HCT116 (cell line): Measurements from ENCODE around the gene PGM2L1. TPM values are rescaled to one million over a fixed set of nuclear protein-coding genes. Genes with fewer than 3 reads are reported as not detected.

ENCODE experiments used
- ATAC-seq: fragments of 200-7000 bp; cut with Tn5 transposase; 2 replicates; pipeline ENCODE4 v1.9.1; 2020; ENCODE audit warnings: mild to moderate bottlenecking, moderate library complexity
- BruUV-seq: library from RNA; stranded (reverse); fragments of 400-500 nt; replicated peaks from 2 replicates; lab custom pipeline; 2021; lab: Mats Ljungman, UMichigan
- CTCF ChIA-PET: fragments of 300-600 bp; sonication (Branson Sonifier 250); formaldehyde crosslinking; loops from one replicate; lab custom pipeline; 2021; ENCODE audit warnings: antibody characterized with exemption; lab: Charles Lee
- POLR2A ChIA-PET: fragments of 300-600, 350-600 bp; sonication (Branson Sonifier 250); formaldehyde crosslinking; loops from one replicate; lab custom pipeline; 2021; ENCODE audit warnings: antibody characterized with exemption; lab: Charles Lee
- RAD21 ChIA-PET, 2 experiments: fragments of 300-600 bp; sonication (Branson Sonifier 250); formaldehyde crosslinking; loops; one replicate each; lab custom pipeline; 2023; ENCODE audit warnings: low total read pairs in 2 of 2; ENCODE audit not compliant: uncharacterized antibody in 2 of 2, unreplicated experiment in 2 of 2, low non-redundant PET in 1 of 2; lab: Charles Lee
- DNase-seq: peaks from one replicate; pipeline ENCODE4 v3.0.0-alpha.2; 2010; ENCODE audit warnings: low read depth, low spot score
- H2AFZ ChIP-seq: fragments of 200-600 bp; shearing (Covaris generic), sonication (generic); 2 replicates; pipeline ENCODE4 v1.6.1; 2017; ENCODE audit warnings: low read depth, mixed run types, mixed read lengths, antibody characterized with exemption, low read length; ENCODE audit not compliant: poor library complexity, severe bottlenecking
- H3K27ac ChIP-seq: 2 replicates; pipeline ENCODE4 v1.5.1; 2012; ENCODE audit warnings: low read depth, low read length
- H3K27me3 ChIP-seq: fragments of 200-600 bp; sonication (generic); 2 replicates; pipeline ENCODE4 v1.6.1; 2016; ENCODE audit warnings: mixed run types, low read length, mixed read lengths; ENCODE audit not compliant: insufficient read depth
- H3K36me3 ChIP-seq, 2 experiments: fragments of 200-500 bp in 1 of 2; fragments of 200-600 bp in 1 of 2; sonication (Bioruptor generic) in 1 of 2; sonication (generic) in 1 of 2; 2 replicates each; pipeline versions ENCODE4 v1.5.1 to v1.6.1; 2014 to 2016; ENCODE audit warnings: low read length in 2 of 2, inconsistent platforms in 1 of 2, mixed read lengths in 1 of 2, mixed run types in 1 of 2; ENCODE audit not compliant: insufficient read depth in 2 of 2, control insufficient read depth in 1 of 2
- H3K4me1 ChIP-seq, 2 experiments: fragments of 200-600 bp in 1 of 2; sonication (generic) in 1 of 2; 2 replicates each; pipeline versions ENCODE4 v1.5.1 to v1.6.1; 2012 to 2017; ENCODE audit warnings: low read length in 2 of 2, inconsistent platforms in 1 of 2, mild to moderate bottlenecking in 1 of 2, mixed read lengths in 1 of 2, mixed run types in 1 of 2, moderate library complexity in 1 of 2; ENCODE audit not compliant: insufficient read depth in 2 of 2, control insufficient read depth in 1 of 2
- H3K4me2 ChIP-seq: fragments of 200-600 bp; sonication (generic); 2 replicates; pipeline ENCODE4 v1.6.1; 2017; ENCODE audit warnings: mixed run types, low read length, mixed read lengths
- H3K4me3 ChIP-seq, 2 experiments: fragments of 200-600 bp in 1 of 2; sonication (generic) in 1 of 2; replicated peaks in 1 of 2; 2 replicates each; pipeline ENCODE4 v1.5.1; 2011 to 2016; ENCODE audit warnings: low read length in 2 of 2, control low read depth in 1 of 2, low read depth in 1 of 2, mild to moderate bottlenecking in 1 of 2, mixed read lengths in 1 of 2, mixed run types in 1 of 2
- H3K79me2 ChIP-seq: fragments of 200-600 bp; sonication (generic); 2 replicates; pipeline ENCODE4 v1.6.1; 2017; ENCODE audit warnings: mild to moderate bottlenecking, mixed run types, low read length, moderate library complexity, mixed read lengths; ENCODE audit not compliant: insufficient read depth
- H3K9ac ChIP-seq: fragments of 200-600 bp; sonication (generic); 2 replicates; pipeline ENCODE4 v1.6.1; 2016; ENCODE audit warnings: low read length, mixed read lengths
- H3K9me2 ChIP-seq: fragments of 200-600 bp; sonication (generic), shearing (Covaris generic); 2 replicates; pipeline ENCODE4 v1.6.1; 2017; ENCODE audit warnings: mixed run types, mild to moderate bottlenecking, moderate library complexity; ENCODE audit not compliant: insufficient read depth
- H3K9me3 ChIP-seq, 2 experiments: fragments of 200-500 bp in 1 of 2; fragments of 200-600 bp in 1 of 2; sonication (Bioruptor generic) in 1 of 2; sonication (generic) in 1 of 2; 2 replicates each; pipeline ENCODE4 v1.6.1; 2014 to 2017; ENCODE audit warnings: low read length in 2 of 2, mixed read lengths in 2 of 2, inconsistent platforms in 1 of 2, low read depth in 1 of 2, mild to moderate bottlenecking in 1 of 2, mixed run types in 1 of 2, moderate library complexity in 1 of 2; ENCODE audit not compliant: control insufficient read depth in 1 of 2, insufficient read depth in 1 of 2
- H4K20me1 ChIP-seq: fragments of 200-600 bp; sonication (generic), shearing (Covaris generic); 2 replicates; pipeline ENCODE4 v1.6.1; 2017; ENCODE audit warnings: mixed run types, mild to moderate bottlenecking, moderate library complexity; ENCODE audit not compliant: insufficient read depth
- ATF3 ChIP-seq: IDR thresholded peaks from 2 replicates; pipeline ENCODE4 v1.6.1; 2012
- CEBPB ChIP-seq: IDR thresholded peaks from 2 replicates; pipeline ENCODE4 v1.6.1; 2012; ENCODE audit warnings: low read depth
- EGR1 ChIP-seq: IDR thresholded peaks from 2 replicates; pipeline ENCODE4 v1.6.1; 2012; ENCODE audit warnings: low read depth
- ELF1 ChIP-seq: IDR thresholded peaks from 2 replicates; pipeline ENCODE4 v1.6.1; 2012; ENCODE audit warnings: low read depth, borderline replicate concordance
- EZH2 ChIP-seq: fragments of 200-600 bp; sonication (generic); IDR thresholded peaks from 2 replicates; pipeline ENCODE4 v1.6.1; 2017; ENCODE audit warnings: antibody characterized with exemption, mixed run types
- EZH2phosphoT487 ChIP-seq: fragments of 200-600 bp; IDR thresholded peaks from 2 replicates; pipeline ENCODE4 v1.6.1; 2018; ENCODE audit warnings: antibody characterized with exemption, borderline replicate concordance
- FOSL1 ChIP-seq: IDR thresholded peaks from 2 replicates; pipeline ENCODE4 v1.6.1; 2012; ENCODE audit warnings: low read depth
- JUND ChIP-seq: IDR thresholded peaks from 2 replicates; pipeline ENCODE4 v1.6.1; 2012
- MAX ChIP-seq: IDR thresholded peaks from 2 replicates; pipeline ENCODE4 v1.6.1; 2012
- POLR2A ChIP-seq: IDR thresholded peaks from 2 replicates; pipeline ENCODE4 v1.7.0; 2011; ENCODE audit warnings: borderline replicate concordance; ENCODE audit not compliant: insufficient read depth, insufficient read length; ENCODE audit errors: extremely low read depth
- RAD21 ChIP-seq: IDR thresholded peaks from 2 replicates; pipeline ENCODE4 v1.6.1; 2012; ENCODE audit warnings: low read depth, mild to moderate bottlenecking
- REST ChIP-seq: IDR thresholded peaks from 2 replicates; pipeline ENCODE4 v1.6.1; 2012; ENCODE audit warnings: low read depth
- SIN3A ChIP-seq: IDR thresholded peaks from 2 replicates; pipeline ENCODE4 v1.6.1; 2012; ENCODE audit warnings: low read depth
- SP1 ChIP-seq: IDR thresholded peaks from 2 replicates; pipeline ENCODE4 v1.6.1; 2012; ENCODE audit warnings: low read depth
- SRF ChIP-seq: IDR thresholded peaks from 2 replicates; pipeline ENCODE4 v1.6.1; 2012; ENCODE audit warnings: low read depth
- TCF7L2 ChIP-seq: IDR thresholded peaks from 2 replicates; pipeline ENCODE4 v1.7.0; 2011; ENCODE audit warnings: borderline replicate concordance, inconsistent platforms; ENCODE audit not compliant: insufficient read depth, insufficient read length; ENCODE audit errors: extremely low read depth
- ZBTB33 ChIP-seq: IDR thresholded peaks from 2 replicates; pipeline ENCODE4 v1.6.1; 2011; ENCODE audit warnings: mild to moderate bottlenecking, low read length, moderate library complexity; ENCODE audit not compliant: insufficient replicate concordance; ENCODE audit errors: extremely low read depth
- ZFX ChIP-seq: fragments of 450-650 bp; IDR thresholded peaks from 2 replicates; pipeline ENCODE4 v1.6.1; 2017
- ZNF274 ChIP-seq: fragments of 200-500 bp; sonication (Bioruptor generic); IDR thresholded peaks from 2 replicates; pipeline ENCODE4 v1.6.1; 2014; ENCODE audit warnings: mild to moderate bottlenecking, low read depth, low read length, inconsistent platforms
- intact Hi-C: fragments of 100-400 bp; cut with micrococcal nuclease; formaldehyde crosslinking; loops from 2 replicates; pipeline ENCODE4 v1.10.0; 2022
- total RNA-seq: library from RNA; stranded (reverse); gene quantifications from one replicate; pipeline ENCODE4 v1.2.1, GENCODE V29; 2021; ENCODE audit not compliant: unreplicated experiment

The PGM2L1 gene
- total RNA-seq, 1 experiment from 2014 or later: 4.9 TPM

GRCh38 chr11:74325649-74326645 lies 72.3 kb downstream of the PGM2L1 start:
- Histone ChIP-seq H3K9me2 (no peaks in the 10 kb centered on the region; the same call in 1 of the 2 replicates), H3K79me2 (no peaks in the 10 kb centered on the region), H3K27ac (no peak overlapping the region), H3K4me1 (peaks cover 0 to 5% of the 10 kb centered on the region in 2 experiments; a peak in 1 of 4 replicates), H3K4me3 (no peak overlapping the region), H4K20me1 (no peaks in the 10 kb centered on the region), H3K9me3 (no peaks in the 10 kb centered on the region), H3K4me2 (no peak overlapping the region), H2AFZ (no peak overlapping the region), H3K27me3 (no peaks in the 10 kb centered on the region), H3K36me3 (no peaks in the 10 kb centered on the region), H3K9ac (no peak overlapping the region)
- ATAC-seq: no peak
- DNase-seq: no peak
- intact Hi-C loops: no loop called here
- ChIA-PET RAD21 (no interaction called here), POLR2A (no interaction called here), CTCF (interaction anchor here (1.1 kb wide), 1 partner anchor 70 kb away, joined by 3 read pairs; no protein-coding TSS in a partner anchor)
- BruUV-seq: no TSS peak
- TF ChIP-seq SP1 (no peak), RAD21 (no peak), ELF1 (no peak), ZBTB33 (no peak), ZNF274 (no peak), TCF7L2 (no peak), EGR1 (no peak), REST (no peak), FOSL1 (no peak), POLR2A (no peak), ZFX (no peak), MAX (no peak), EZH2phosphoT487 (no peak), EZH2 (no peak), SRF (no peak), JUND (no peak), SIN3A (no peak), ATF3 (no peak), CEBPB (no peak)
